Measurements from ENCODE around the gene SPTBN2. TPM values are rescaled to one million over a fixed set of nuclear protein-coding genes. Genes with fewer than 3 reads are reported as not detected.

The SPTBN2 gene
- total RNA-seq, 2 donors from 2014 or later, result 3.3 to 7.7 TPM

- no peak for TF ChIP-seq CTCF (IDR thresholded peaks at IDR 0.05)
- Histone ChIP-seq H3K4me3 (no peak overlapping the region), H3K4me1 (peaks cover 5 to 36% of the 10 kb centered on the region in 2 donors), H3K36me3 (peaks cover 19% of the 10 kb centered on the region), H3K27me3 (no peaks in the 10 kb centered on the region), H3K27ac (no peak overlapping the region), H3K9me3 (no peaks in the 10 kb centered on the region)
- no peak for DNase-seq (ENCODE audit: low spot score)
Observed at GRCh38 chr11:66636411-66636810, 92.6 kb downstream of the SPTBN2 start.

Other genes with a start within 250 kb of the SPTBN2 start
- gene DPP3, start 248.8 kb downstream of the SPTBN2 start, total RNA-seq, result 10 to 100 TPM in 1 of 2 donors, 1 to 10 TPM in 1; 8.2 to 11.1 TPM
- 10 to 100 TPM; 37.0 to 38.7 TPM for gene BBS1, start 218.6 kb downstream of the SPTBN2 start, total RNA-seq
- 10 to 100 TPM; 10.9 to 16.5 TPM for gene ZDHHC24, start 183.2 kb downstream of the SPTBN2 start, total RNA-seq
- not detected for gene ACTN3, start 182.3 kb downstream of the SPTBN2 start, total RNA-seq
- 100 to 1,000 TPM in 1 of 2 donors, 10 to 100 TPM in 1; 79.1 to 124 TPM for gene CTSF, start 160.6 kb downstream of the SPTBN2 start, total RNA-seq
- under 1 TPM; 0.26 to 0.86 TPM for gene CCDC87, start 136.2 kb downstream of the SPTBN2 start, total RNA-seq
- 10 to 100 TPM; 13.8 to 18.6 TPM for gene CCS, start 136.0 kb downstream of the SPTBN2 start, total RNA-seq
- gene RBM14, start 112.6 kb downstream of the SPTBN2 start, total RNA-seq, result 10 to 100 TPM; 27.5 to 34.3 TPM
- gene RBM4, start 90.5 kb downstream of the SPTBN2 start, total RNA-seq, result 10 to 100 TPM; 51.4 to 53.8 TPM
- gene RBM4B, start 51.3 kb downstream of the SPTBN2 start, total RNA-seq, result 1 to 10 TPM; 9.0 to 9.7 TPM
- gene RCE1, start 114.2 kb upstream of the SPTBN2 start, total RNA-seq, result 1 to 10 TPM; 6.4 to 8.1 TPM
- 10 to 100 TPM in 1 of 2 donors, 1 to 10 TPM in 1; 8.6 to 13.2 TPM for gene LRFN4, start 127.8 kb upstream of the SPTBN2 start, total RNA-seq
- gene PC, start 229.2 kb upstream of the SPTBN2 start, total RNA-seq, result 1 to 10 TPM; 8.6 to 9.3 TPM
- not detected for gene C11orf86, start 246.1 kb upstream of the SPTBN2 start, total RNA-seq

Data from right atrium auricular region (tissue), 2 donors.